ENCODE measurements around the gene ARL8B. TPM values are rescaled to one million over a fixed set of nuclear protein-coding genes. Genes with fewer than 3 reads are reported as not detected.
"Not testable (repeated sequence)": the region's sequence is repeated elsewhere in the genome, so short reads cannot be mapped to it uniquely, and the experiment has no call there.

Gene ARL8B
- total RNA-seq, 8 experiments from 2014 or later = 27.1 to 54.5 (median 36.8) TPM

DNA sequence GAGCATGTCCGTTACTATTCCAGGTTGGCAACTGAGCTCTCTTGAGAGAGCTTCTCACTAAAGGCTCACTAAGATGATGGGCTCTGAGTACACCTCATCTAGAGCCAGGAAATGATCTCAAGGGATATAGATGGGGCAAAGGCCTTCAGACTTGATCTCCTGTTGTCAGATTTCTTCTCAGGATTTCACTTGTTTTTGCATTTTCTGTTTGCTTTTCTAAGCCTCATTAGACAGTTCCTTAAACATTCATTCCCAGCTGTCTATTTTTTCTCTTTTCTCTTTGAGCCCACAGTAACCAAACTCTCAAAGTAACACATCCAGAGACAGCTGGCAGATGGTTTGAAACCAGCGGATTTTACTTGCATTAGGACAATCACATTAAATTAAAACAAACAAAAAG, 28.4 kb upstream of the ARL8B start:
- 0 to 94% (median 65%) methylated on average over 1 to 2 of the region's 2 CpGs; no CpG with 5 or more reads in 2 of the 10 experiments for WGBS, 10 experiments
- H3K27ac ChIP-seq = no peak overlapping the region
- no peak for ATAC-seq (replicated peaks in 6 of 8)
- H3K4me3 ChIP-seq = no peak overlapping the region
- peaks cover 4 to 6% of the 10 kb centered on the region in 2 donors for H3K4me1 ChIP-seq (replicated peaks in 1 of 2)
- in situ Hi-C loops (cut with MboI; ENCODE audit: low pct_unique_long_range_greater_than_20kb in 2 of 9, low sequenced_read_pairs in 9 of 9, unreplicated experiment in 9 of 9) = no loop called here

DNA sequence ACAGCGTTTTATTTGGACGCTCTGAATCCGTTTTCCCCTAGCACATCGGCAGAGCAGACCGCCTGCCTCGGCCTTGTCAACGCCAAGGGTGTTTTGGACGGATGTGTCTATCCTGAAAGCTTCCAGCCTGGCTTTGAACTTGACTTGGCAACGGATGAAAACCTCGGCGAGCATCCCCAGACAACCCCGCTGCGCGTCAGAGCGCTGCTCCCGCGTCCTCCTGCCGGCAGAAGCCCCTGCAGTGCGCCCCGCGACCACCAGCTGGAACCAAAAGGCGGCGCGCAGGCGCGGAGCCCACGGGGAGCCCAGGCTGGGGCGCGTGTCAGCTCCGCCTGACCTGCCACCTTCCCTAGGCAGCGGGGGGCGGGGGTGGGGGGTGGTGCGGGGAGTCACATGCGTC, 26.2 kb upstream of the ARL8B start:
- WGBS, 10 experiments = 0 to 14% (median 4%) methylated on average over 1 to 10 of the region's 34 CpGs; no CpG with 5 or more reads in 4 of the 10 experiments

DNA sequence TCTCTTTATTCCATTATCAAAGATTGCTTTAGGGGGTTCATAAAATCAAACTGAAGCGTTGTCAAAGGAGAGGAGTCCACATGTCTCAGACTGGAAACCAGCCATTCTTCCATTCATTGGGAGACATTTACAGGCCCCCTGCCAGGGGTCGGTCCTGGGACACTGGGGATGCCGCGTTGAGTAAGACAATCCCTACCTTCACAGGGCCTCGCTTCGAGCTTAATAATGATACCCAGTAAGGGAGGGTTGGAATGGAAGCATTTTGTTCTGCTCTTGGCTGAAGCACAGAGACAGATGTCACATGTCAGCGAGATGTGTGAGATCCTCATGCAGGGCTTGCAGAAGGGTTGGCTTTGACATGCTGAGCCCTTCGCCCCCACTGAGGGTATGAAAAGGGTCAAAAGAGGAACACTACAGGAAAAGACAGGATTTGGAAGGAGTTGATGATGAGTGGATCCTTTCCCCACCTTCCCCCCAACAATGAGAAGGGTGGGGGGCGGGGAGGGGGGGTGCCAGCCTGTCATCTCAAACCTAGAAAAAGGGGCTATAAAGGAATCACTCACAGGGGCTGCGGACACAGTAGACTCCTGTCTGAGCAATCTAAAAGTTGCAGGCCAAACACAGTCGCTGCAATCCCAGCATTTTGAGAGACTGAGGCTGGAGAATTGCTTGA, 25.6 kb upstream of the ARL8B start:
- peak in 5 of 8 experiments; percentile 57 to 67 (median 62) for ATAC-seq (replicated peaks in 6 of 8)
- in situ Hi-C loops (cut with MboI; ENCODE audit: low pct_unique_long_range_greater_than_20kb in 2 of 9, low sequenced_read_pairs in 9 of 9, unreplicated experiment in 9 of 9) = no loop called here
- Histone ChIP-seq H3K4me1 (replicated peaks in 1 of 2) (peaks cover 4 to 6% of the 10 kb centered on the region in 2 donors), H3K4me3 (peak overlapping the region in 2 of 5 donors; percentile 3 to 21), H3K27ac (peak overlapping the region in 1 of 2 donors; percentile 3)
- WGBS, 10 experiments = 14 to 100% (median 80%) methylated on average over 1 to 2 of the region's 11 CpGs; no CpG with 5 or more reads in 6 of the 10 experiments

More for the DNA sequence above, 26.2 kb upstream of the ARL8B start:
- peak; percentile 62 to 99 (median 97) for ATAC-seq (replicated peaks in 6 of 8)
- Histone ChIP-seq H3K4me1 (replicated peaks in 1 of 2) (peaks cover 4 to 6% of the 10 kb centered on the region in 2 donors), H3K4me3 (peak overlapping the region; percentile 15 to 22 (median 21)), H3K27ac (no peak overlapping the region)
- in situ Hi-C loops (cut with MboI; ENCODE audit: low pct_unique_long_range_greater_than_20kb in 2 of 9, low sequenced_read_pairs in 9 of 9, unreplicated experiment in 9 of 9) = no loop called here

DNA sequence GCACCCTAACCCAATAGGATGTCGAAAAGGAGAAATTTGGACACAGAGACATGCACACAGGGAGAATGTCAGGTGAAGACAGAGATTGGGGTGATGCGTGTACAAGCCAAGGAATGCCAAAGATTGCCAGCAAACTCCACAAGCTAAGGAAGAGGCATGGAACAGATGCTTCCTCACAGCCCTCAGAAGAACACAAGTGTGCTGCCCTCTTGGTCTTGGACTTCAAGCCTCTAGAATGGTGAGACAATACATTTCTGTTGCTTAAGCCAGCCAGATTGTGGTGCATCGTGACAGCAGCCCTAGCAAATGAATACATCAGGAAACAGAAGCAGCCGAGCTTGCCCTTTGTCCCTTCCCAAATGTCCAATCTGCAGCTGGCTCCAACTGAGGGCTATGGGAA, 23.7 kb upstream of the ARL8B start:
- in situ Hi-C loops (cut with MboI; ENCODE audit: low pct_unique_long_range_greater_than_20kb in 2 of 9, low sequenced_read_pairs in 9 of 9, unreplicated experiment in 9 of 9) = no loop called here
- no peak overlapping the region for H3K4me3 ChIP-seq
- H3K4me1 ChIP-seq (replicated peaks in 1 of 2) = peaks cover 4 to 6% of the 10 kb centered on the region in 2 donors
- 17 to 81% (median 50%) methylated on average over 1 to 3 of the region's 4 CpGs; no CpG with 5 or more reads in 2 of the 10 experiments for WGBS, 10 experiments
- H3K27ac ChIP-seq = no peak overlapping the region
- ATAC-seq (replicated peaks in 6 of 8) = no peak

DNA sequence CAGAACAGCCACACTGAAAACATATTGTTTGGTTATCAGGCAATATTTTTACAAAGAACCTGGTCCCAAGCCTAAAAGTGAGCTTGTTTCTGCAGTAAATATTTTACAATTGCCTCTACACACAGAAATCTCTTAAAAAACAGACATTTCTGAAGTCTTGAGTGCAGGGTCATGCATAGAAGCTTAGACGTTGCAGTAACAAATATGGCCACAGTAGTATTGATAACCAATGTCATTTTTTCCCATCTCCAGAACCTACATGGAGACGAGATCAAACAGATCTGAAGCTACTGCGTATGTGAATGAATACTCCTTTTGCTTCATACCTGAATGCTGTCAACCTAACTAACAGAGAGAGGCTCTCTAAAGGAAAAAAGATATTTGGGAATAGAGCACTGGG, 19.6 kb upstream of the ARL8B start:
- WGBS, 10 experiments = 40 to 80% (median 63%) methylated on average over 1 to 3 of the region's 3 CpGs; no CpG with 5 or more reads in 2 of the 10 experiments
- in situ Hi-C loops (cut with MboI; ENCODE audit: low pct_unique_long_range_greater_than_20kb in 2 of 9, low sequenced_read_pairs in 9 of 9, unreplicated experiment in 9 of 9) = no loop called here
- no peak for ATAC-seq (replicated peaks in 6 of 8)
- no peaks in the 10 kb centered on the region for H3K4me1 ChIP-seq (replicated peaks in 1 of 2)
- no peak overlapping the region for H3K4me3 ChIP-seq
- no peak overlapping the region for H3K27ac ChIP-seq

DNA sequence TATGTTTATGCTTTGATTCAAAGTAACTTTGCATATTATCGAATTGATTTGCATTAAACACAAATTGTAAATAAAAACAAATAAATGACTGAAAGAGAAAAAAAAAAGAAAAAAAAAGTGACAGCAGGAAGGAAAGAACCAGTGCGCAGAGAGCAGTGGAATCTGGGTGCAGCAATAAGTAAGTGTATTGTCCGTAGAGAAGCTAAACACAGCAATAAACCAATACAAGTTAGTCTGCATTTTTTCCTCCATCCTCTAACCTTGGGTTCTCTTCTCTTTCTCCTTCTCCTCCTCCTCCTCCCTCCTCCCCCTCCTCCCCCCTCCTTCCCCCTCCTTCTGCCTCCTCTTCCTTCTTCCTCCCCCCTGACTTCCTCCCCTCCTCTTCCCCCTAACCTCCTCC, 18.3 kb upstream of the ARL8B start:
- H3K27ac ChIP-seq = no peak overlapping the region
- no peaks in the 10 kb centered on the region for H3K4me1 ChIP-seq (replicated peaks in 1 of 2)
- H3K4me3 ChIP-seq = no peak overlapping the region
- 36 to 100% (median 84%) methylated on average over 1 to 3 of the region's 3 CpGs for WGBS, 10 experiments
- no peak for ATAC-seq (replicated peaks in 6 of 8)
- in situ Hi-C loops (cut with MboI; ENCODE audit: low pct_unique_long_range_greater_than_20kb in 2 of 9, low sequenced_read_pairs in 9 of 9, unreplicated experiment in 9 of 9) = no loop called here

DNA sequence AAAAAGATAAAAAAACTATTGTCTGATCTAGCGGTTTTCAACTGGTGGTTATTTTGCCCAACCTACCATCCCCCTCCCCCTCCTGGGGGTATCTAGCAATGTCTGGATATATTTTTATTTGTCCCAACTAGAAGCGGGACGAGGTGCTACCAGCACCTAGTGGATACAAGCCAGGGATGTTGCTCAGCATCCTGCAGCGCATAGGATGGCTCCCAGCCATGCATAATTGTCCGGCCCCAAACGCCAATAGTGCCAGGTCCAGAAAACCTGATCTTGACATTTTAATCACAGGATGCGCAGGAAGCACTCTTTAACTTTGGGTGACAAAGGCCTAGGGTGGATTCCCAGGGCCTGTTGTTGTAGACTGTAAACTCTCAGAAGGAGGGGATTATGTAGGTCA, 17.0 kb upstream of the ARL8B start:
- ATAC-seq (replicated peaks in 6 of 8) = no peak
- in situ Hi-C loops (cut with MboI; ENCODE audit: low pct_unique_long_range_greater_than_20kb in 2 of 9, low sequenced_read_pairs in 9 of 9, unreplicated experiment in 9 of 9) = no loop called here
- Histone ChIP-seq H3K27ac (no peak overlapping the region), H3K4me3 (no peak overlapping the region), H3K4me1 (replicated peaks in 1 of 2) (no peaks in the 10 kb centered on the region)
- WGBS, 10 experiments = 50 to 100% (median 87%) methylated on average over 1 to 7 of the region's 7 CpGs; no CpG with 5 or more reads in 2 of the 10 experiments

DNA sequence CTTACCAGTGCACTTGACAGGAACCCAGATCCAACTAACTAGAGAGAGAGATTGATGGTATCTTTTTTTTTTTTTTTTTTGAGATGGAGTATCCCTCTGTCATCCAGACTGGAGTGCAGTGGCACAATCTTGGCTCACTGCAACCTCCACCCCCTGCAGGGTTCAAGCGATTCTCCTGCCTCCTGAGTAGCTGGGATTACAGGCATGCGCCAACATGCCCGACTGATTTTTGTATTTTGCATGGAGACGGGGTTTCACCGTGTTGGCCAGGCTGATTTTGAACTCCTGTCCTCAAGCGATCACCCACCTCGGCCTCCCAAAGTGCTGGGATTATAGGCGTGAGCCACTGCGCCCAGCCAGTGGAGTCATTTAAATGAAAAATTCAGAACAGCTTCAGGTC, 15.7 kb upstream of the ARL8B start:
- H3K4me3 ChIP-seq; ATAC-seq (replicated peaks in 6 of 8); in situ Hi-C loops (cut with MboI; ENCODE audit: low pct_unique_long_range_greater_than_20kb in 2 of 9, low sequenced_read_pairs in 9 of 9, unreplicated experiment in 9 of 9); H3K4me1 ChIP-seq (replicated peaks in 1 of 2); H3K27ac ChIP-seq: not testable (repeated sequence)
- 63 to 100% (median 81%) methylated on average over 1 to 7 of the region's 9 CpGs; no CpG with 5 or more reads in 2 of the 10 experiments for WGBS, 10 experiments

DNA sequence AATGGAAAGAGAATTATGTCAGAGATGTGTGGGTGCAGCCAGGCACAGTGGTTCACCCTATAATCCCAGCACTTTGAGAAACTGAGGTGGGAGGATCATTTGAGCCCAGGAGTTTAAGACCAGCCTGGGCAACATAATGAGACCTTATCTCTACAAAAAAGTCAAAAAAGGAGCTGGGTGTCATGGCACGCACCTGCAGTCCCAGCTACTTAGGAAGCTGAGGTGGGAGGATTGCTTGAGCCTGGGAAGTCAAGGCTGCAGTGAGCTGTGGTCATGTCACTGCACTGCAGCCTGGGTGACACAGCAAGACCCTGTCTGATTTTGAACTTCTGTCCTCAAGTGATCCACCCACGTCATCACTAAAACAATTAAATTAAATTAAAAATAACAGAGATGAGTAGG, 15.2 kb upstream of the ARL8B start:
- ATAC-seq (replicated peaks in 6 of 8); H3K4me1 ChIP-seq (replicated peaks in 1 of 2); H3K4me3 ChIP-seq; in situ Hi-C loops (cut with MboI; ENCODE audit: low pct_unique_long_range_greater_than_20kb in 2 of 9, low sequenced_read_pairs in 9 of 9, unreplicated experiment in 9 of 9); H3K27ac ChIP-seq: not testable (repeated sequence)
- 17 to 100% (median 79%) methylated on average over 1 to 2 of the region's 2 CpGs; no CpG with 5 or more reads in 3 of the 10 experiments for WGBS, 10 experiments

DNA sequence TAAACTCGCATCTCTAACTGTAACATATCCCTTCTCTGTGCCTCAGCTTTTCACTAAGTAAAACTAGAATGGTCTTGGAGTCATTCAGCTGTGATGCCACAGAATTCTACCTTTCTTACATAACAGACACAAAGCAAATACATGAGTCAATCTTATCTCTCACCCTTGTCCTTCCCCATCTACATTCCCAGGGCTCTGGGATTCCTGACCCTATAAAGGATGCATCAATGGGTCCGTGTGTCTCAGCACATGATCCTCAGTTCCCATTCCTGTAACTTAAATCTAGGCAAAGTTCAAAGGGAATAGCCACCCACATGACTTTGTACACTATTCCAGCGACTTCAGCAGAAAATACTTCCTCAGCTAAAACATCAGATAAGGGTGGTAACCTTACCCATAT, 11.8 kb upstream of the ARL8B start:
- Histone ChIP-seq H3K27ac (no peak overlapping the region), H3K4me3 (no peak overlapping the region), H3K4me1 (replicated peaks in 1 of 2) (no peaks in the 10 kb centered on the region)
- 7 to 100% (median 58%) methylated on average over 1 to 2 of the region's 3 CpGs; no CpG with 5 or more reads in 2 of the 10 experiments for WGBS, 10 experiments
- no peak for ATAC-seq (replicated peaks in 6 of 8)
- in situ Hi-C loops (cut with MboI; ENCODE audit: low pct_unique_long_range_greater_than_20kb in 2 of 9, low sequenced_read_pairs in 9 of 9, unreplicated experiment in 9 of 9) = no loop called here

DNA sequence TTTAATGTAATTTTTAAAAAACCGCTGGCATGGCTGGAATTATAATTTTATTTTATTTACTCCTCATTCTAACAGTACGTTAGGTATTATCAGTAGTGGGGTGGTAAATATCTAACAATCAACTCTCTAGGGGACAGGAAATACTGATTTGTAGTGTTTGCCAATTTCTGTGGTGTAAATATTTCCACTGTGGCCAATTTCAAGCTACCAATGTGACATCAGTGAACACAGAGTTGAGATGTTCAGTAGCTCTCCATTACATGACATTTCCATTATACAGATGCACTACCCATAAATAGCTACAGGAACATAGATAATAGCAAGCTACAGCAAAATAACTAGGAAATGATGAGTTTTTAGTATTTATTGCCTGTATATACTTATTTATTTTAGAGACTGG, 10.0 kb upstream of the ARL8B start:
- in situ Hi-C loops (cut with MboI; ENCODE audit: low pct_unique_long_range_greater_than_20kb in 2 of 9, low sequenced_read_pairs in 9 of 9, unreplicated experiment in 9 of 9) = no loop called here
- no peak for ATAC-seq (replicated peaks in 6 of 8)
- H3K4me1 ChIP-seq (replicated peaks in 1 of 2) = no peaks in the 10 kb centered on the region
- no peak overlapping the region for H3K27ac ChIP-seq
- H3K4me3 ChIP-seq = no peak overlapping the region
- 50 to 83% (median 71%) methylated on average over 1 to 2 of the region's 2 CpGs; no CpG with 5 or more reads in 1 of the 10 experiments for WGBS, 10 experiments

DNA sequence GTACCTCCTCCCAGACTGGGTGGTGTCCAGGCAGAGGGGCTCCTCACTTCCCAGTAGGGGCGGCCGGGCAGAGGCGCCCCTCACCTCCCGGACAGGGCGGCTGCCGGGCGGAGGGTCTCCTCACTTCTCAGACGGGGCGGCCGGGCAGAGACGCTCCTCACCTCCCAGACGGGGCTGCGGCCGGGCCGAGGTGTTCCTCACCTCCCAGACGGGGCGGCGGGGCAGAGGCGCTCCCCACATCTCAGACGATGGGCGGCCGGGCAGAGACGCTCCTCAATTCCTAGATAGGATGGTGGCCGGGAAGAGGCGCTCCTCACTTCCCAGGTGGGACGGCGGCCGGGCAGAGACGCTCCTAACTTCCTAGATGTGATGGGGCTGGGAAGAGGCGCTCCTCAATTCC, 8.4 kb upstream of the ARL8B start:
- H3K4me3 ChIP-seq; ATAC-seq (replicated peaks in 6 of 8); H3K27ac ChIP-seq; H3K4me1 ChIP-seq (replicated peaks in 1 of 2); in situ Hi-C loops (cut with MboI; ENCODE audit: low pct_unique_long_range_greater_than_20kb in 2 of 9, low sequenced_read_pairs in 9 of 9, unreplicated experiment in 9 of 9): not testable (repeated sequence)
- no CpG with 5 or more reads among the region's 30 CpGs for WGBS, 10 experiments

DNA sequence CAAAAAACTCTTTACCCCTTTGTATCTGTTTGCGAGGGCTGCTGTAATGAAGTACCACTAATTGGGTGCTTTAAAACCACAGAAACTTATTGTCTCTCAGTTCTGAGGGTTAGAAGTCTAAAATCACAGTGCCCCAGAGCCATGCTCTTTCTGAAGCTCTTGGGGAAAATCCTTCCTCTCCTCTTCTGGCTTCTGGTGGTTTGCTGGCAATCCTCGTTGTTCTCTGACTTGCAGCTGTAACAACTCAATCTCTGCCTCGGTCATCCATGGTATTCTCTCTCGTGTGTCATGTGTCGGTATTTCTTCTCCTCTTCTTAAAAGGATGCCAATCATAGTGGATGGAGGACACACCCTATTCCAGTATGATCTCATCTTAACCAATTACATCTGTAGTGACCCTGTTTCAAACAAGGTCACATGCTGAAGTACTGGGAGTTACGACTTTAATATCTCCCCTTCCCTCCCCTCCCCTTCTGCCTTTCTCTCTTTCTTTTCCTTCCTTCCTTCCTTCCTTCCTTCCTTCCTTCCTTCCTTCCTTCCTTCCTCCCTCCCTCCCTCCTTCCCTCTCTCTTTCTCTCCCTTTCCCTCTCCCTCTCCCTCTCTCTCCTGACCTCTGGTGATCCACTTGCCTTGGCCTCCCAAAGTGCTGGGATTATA, 6.5 kb upstream of the ARL8B start:
- Histone ChIP-seq H3K4me1 (replicated peaks in 1 of 2) (no peaks in the 10 kb centered on the region), H3K4me3 (no peak overlapping the region), H3K27ac (no peak overlapping the region)
- 0 to 96% (median 73%) methylated on average over 1 to 6 of the region's 6 CpGs for WGBS, 10 experiments
- peak in 3 of 8 experiments; percentile 65 to 97 (median 96) for ATAC-seq (replicated peaks in 6 of 8)
- in situ Hi-C loops (cut with MboI; ENCODE audit: low pct_unique_long_range_greater_than_20kb in 2 of 9, low sequenced_read_pairs in 9 of 9, unreplicated experiment in 9 of 9) = no loop called here

Data from motor neuron (in vitro differentiated cells).